ENCODE measurements around the gene IGFL2. TPM values are rescaled to one million over a fixed set of nuclear protein-coding genes. Genes with fewer than 3 reads are reported as not detected.

Gene IGFL2
- total and polyA plus RNA-seq, 10 of the 15 experiments (the other 5 are each of a cell fraction or from before 2014, with no cell fraction given): 0.19 TPM; not detected in 9

DNA sequence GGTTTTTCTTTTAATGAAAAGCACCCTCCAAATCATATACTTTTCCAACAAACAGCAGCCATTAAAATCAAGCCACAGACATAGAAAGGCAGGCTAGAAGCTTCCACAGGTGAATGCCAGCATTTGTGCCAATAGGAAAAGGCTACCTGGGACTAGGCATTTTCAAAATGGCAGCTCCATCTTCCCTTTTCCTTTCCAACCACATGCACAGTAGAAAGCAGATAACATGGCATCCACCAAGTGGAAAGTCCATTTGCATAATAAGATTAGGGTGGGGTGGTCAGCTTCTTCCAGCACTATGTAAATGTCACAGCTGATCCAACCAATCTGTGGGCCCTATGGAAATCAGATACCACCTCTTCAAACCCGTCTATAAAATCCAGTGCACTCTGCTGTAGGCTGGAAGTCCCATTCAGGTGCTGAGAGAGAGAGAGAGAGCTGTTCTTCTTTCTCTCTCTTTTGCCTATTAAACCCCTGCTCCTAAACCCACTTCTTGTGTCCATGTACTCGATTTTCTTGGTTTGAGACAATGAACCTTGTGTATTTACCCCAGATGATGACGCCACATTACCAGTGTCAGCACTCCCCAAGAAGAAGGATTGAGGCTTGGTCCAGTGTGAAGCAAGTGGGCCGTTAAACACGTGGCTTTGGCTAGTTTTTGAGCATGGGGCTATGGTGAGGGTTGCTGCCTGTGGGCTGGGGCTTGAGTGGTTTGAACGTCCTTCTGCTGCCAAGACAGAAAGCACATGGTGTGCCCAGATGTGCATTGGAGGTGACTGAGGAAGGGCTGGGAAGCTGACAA lies 57.3 kb downstream of the IGFL2 start:
- CTCF ChIA-PET: no interaction called here
- no peak for FAIRE-seq
- WGBS (ENCODE audit: insufficient coverage, insufficient replicate concordance, low lambda C conversion rate, missing lambda C conversion rate): 0% methylated on average over 6 of the region's 6 CpGs
- Histone ChIP-seq H3K4me3 (no peak overlapping the region), H3K4me2 (ENCODE audit: control insufficient read depth, insufficient read depth) (no peak overlapping the region), H3K27me3 (replicated peaks in 1 of 2; ENCODE audit: control insufficient read depth in 2 of 2, insufficient read depth in 2 of 2, low read length in 1 of 2) (peaks cover 0 to 2% of the 10 kb centered on the region in 2 experiments; a peak in 3 of 4 replicates), H4K20me1 (ENCODE audit: control insufficient read depth, insufficient read depth) (no peaks in the 10 kb centered on the region), H3K36me3 (ENCODE audit: control insufficient read depth in 2 of 2, insufficient read depth in 2 of 2, low read length in 1 of 2) (no peaks in the 10 kb centered on the region), H3K79me2 (ENCODE audit: control insufficient read depth, insufficient read depth, low read length) (no peaks in the 10 kb centered on the region), H3K9me3 (replicated peaks; ENCODE audit: control insufficient read depth, insufficient read depth, low read length) (no peaks in the 10 kb centered on the region), H2AFZ (ENCODE audit: control insufficient read depth, low read depth, low read length) (no peak overlapping the region), H3K27ac (ENCODE audit: control insufficient read depth, insufficient read depth) (no peak overlapping the region), H3K9ac (ENCODE audit: control insufficient read depth, insufficient read depth, low read length) (no peak overlapping the region), H3K4me1 (ENCODE audit: control insufficient read depth, insufficient read depth, low read length) (no peaks in the 10 kb centered on the region)
- BruUV-seq (replicated peaks): no TSS peak
- SMC1A ChIA-PET (ENCODE audit: uncharacterized antibody, unreplicated experiment): no interaction called here
- no peak for DNase-seq (ENCODE audit: low read depth, low spot score)
- intact Hi-C loops (cut with micrococcal nuclease; ENCODE audit: unreplicated experiment) (no loop called here), in situ Hi-C loops (cut with MboI) (no loop called here)
- TF ChIP-seq ZBTB33 (IDR thresholded peaks at IDR 0.05): no peak
- TF ChIP-seq, protein P1, sequence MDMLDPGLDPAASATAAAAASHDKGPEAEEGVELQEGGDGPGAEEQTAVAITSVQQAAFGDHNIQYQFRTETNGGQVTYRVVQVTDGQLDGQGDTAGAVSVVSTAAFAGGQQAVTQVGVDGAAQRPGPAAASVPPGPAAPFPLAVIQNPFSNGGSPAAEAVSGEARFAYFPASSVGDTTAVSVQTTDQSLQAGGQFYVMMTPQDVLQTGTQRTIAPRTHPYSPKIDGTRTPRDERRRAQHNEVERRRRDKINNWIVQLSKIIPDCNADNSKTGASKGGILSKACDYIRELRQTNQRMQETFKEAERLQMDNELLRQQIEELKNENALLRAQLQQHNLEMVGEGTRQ (IDR thresholded peaks at IDR 0.05; ENCODE audit: borderline replicate concordance, low read depth, low read length): no peak
- no peak for TF ChIP-seq CHD1 (IDR thresholded peaks at IDR 0.05; ENCODE audit: low read depth, low read length)
- no peak for TF ChIP-seq SIN3A (IDR thresholded peaks at IDR 0.05; ENCODE audit: low read depth, low read length)
- TF ChIP-seq PAX8 (IDR thresholded peaks at IDR 0.05): no peak
- TF ChIP-seq MTA2 (IDR thresholded peaks at IDR 0.05; ENCODE audit: low read depth): no peak
- no peak for TF ChIP-seq ETV6 (conservative IDR thresholded peaks at IDR 0.05 in 1 of 2, IDR thresholded peaks at IDR 0.05 in 1 of 2; ENCODE audit: borderline replicate concordance in 1 of 2, low read depth in 1 of 2)
- TF ChIP-seq ATF2 (IDR thresholded peaks at IDR 0.05; ENCODE audit: low read length): no peak
- no peak for TF ChIP-seq BMI1 (IDR thresholded peaks at IDR 0.05; ENCODE audit: borderline replicate concordance)
- TF ChIP-seq ASH2L (IDR thresholded peaks at IDR 0.05; ENCODE audit: borderline replicate concordance, low read depth): no peak
- TF ChIP-seq ZNF274 (IDR thresholded peaks at IDR 0.05; ENCODE audit: insufficient read depth, insufficient read length): no peak
- TF ChIP-seq E2F8 (IDR thresholded peaks at IDR 0.05; ENCODE audit: low read depth, partially characterized antibody): no peak
- no peak for TF ChIP-seq STAT1 (conservative IDR thresholded peaks at IDR 0.05)
- no peak for TF ChIP-seq ZSCAN29 (IDR thresholded peaks at IDR 0.05)
- TF ChIP-seq PBX3 (IDR thresholded peaks at IDR 0.05; ENCODE audit: insufficient replicate concordance, low read depth, low read length): no peak
- RAD21 ChIA-PET (ENCODE audit: unreplicated experiment): no interaction called here
- ATAC-seq: no peak
- POLR2A ChIA-PET: no interaction called here
